ENCODE data around the gene SOX30.

GRCh38 chr5:157665467-157666070 lies 13.3 kb upstream of the SOX30 start:
- TF ChIP-seq EZH2phosphoT487 (IDR thresholded peaks at IDR 0.05; ENCODE audit: borderline replicate concordance, low read depth, low read length) (no peak), CTCF (conservative IDR thresholded peaks at IDR 0.05; ENCODE audit: low read length) (no peak)
